ENCODE measurements around the gene MAGI3.
"Not testable (repeated sequence)": the region's sequence is repeated elsewhere in the genome, so short reads cannot be mapped to it uniquely, and the experiment has no call there.

MAGI3 gene

DNA sequence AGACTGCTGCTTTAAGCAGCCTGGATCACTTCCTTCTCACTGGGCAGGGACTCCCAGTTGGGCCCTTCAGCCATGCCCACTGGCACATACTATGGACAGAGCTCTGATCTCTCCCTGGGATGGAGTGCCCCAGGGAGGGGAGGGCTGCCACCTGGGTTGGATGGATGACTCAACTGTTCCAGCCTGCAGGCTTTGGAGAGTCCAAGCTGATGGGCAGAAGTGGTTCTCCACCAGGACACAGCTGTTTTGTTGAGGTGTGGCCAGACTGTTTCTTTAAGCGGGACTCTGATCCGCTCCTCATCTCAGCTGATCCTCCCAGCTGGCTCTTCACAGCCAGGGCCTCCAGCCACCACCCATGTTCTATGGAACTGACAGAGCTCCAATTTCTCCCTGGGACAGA, 166.9 kb downstream of the MAGI3 start:
- no peak for DNase-seq (ENCODE audit: extremely low read depth in 1 of 2, low read depth in 1 of 2)

DNA sequence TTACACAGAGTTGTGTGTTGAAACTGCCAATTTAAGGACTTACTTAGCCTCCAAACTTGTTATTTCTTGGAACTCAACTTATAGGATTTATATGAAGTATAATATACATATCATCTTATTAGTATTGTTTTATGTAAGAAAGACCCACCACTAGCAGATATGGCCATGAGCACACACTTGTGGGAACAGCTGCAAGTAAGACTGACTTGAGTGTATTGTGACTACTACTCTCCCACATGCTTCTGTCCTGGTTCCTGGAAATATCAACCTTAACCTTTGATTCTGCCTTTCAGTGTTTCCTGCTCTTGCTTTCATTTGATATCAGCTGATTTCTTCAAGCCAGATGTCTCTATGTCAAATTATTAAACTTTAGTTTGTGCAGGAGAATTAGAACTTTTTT, 175.3 kb downstream of the MAGI3 start:
- DNase-seq (ENCODE audit: extremely low read depth in 1 of 2, low read depth in 1 of 2): no peak

DNA sequence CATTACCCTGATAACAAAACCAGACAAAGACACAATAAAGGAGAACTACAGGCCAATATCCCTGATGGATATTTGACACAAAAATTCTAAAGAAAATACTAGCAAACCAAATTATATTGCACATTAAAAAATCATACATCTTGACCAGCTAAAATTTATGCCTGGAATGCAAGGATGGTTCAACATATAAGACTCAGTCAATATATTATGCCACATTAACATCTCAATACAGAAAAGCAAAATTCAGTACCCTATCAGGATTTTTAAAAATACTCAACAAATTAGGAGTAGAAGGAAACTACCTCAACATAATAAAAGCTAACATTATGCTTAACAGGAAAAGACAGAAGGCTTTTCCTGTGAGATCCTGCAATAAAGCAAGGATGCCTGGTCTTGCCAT, 177.1 kb downstream of the MAGI3 start:
- no peak for DNase-seq (ENCODE audit: extremely low read depth in 1 of 2, low read depth in 1 of 2)

DNA sequence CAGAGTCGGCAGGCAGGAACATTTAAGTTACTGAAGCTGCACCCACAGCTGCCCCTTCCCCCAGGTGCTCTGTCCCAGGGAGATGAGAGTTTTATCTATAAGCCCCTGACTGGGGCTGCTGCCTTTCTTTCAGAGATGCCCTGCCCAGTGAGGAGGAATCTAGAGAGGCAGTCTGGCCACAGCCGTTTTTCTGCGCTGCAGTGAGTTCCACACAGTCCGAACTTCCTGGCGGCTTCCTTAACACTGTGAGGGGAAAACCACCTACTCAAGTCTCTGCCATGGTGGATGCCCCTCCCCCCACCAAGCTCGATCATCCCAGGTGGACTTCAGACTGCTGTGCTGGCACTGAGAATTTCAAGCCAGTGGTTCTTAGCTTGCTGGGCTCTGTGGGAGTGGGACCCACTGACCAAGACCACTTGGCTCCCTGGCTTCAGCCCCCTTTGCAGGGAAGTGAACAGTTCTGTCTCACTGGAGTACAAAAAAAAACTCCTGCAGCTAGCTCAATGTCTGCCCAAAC, 185.5 kb downstream of the MAGI3 start:
- DNase-seq (ENCODE audit: extremely low read depth in 1 of 2, low read depth in 1 of 2): not testable (repeated sequence)

DNA sequence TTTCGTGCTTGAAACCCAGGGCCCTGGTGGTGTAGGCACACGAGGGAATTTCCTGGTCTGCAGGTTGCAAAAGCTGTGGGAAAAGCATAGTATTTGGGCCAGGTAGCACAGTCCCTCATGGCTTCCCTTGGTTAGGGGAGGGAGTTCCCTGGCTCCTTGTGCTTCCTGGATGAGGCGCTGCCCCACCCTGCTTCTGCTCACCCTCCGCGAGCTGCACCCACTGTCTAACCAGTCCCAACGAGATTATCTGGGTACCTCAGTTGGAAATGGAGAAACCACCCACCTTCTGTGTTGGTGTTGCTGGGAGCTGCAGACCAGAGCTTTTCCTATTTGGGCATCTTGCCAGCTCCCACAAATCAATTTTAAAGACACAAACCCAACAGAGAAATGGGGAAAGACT, 186.0 kb downstream of the MAGI3 start:
- no peak for DNase-seq (ENCODE audit: extremely low read depth in 1 of 2, low read depth in 1 of 2)

DNA sequence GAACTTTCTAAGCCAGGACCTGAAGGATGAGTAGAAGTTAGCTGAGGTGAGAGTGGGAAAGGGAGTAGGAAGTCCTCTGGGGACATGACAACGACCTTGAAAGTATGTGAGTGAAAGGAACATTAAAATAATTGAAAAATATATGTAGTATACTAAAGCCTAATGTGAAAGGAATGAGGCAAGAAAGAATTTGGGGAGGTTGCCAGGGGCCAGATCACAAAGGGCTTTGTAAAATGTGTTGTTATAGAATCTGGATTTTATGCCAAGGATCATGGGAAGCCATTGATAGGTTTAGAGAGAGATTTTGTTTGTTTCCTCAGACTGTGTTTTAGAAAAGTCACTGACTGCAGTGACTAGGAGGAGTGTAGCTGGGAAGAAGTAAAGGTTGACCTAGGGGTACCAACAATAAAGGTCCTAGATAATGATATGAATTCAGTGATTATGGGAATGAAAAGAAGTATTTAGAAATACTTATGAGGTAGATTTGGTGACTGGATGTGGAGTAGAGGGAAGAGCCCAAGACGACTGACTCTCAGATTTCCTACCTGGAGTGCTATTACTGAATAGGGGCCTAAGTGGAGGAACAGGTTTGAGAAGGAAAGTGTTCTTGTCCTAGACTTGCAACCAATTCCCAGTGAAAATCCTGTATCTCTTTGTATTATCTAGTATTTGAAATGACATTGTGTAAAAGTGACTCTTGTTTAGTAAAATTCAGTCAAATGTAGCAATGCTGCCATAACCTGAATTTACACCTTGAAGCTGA, 189.1 kb downstream of the MAGI3 start:
- no peak for DNase-seq (ENCODE audit: extremely low read depth in 1 of 2, low read depth in 1 of 2)

DNA sequence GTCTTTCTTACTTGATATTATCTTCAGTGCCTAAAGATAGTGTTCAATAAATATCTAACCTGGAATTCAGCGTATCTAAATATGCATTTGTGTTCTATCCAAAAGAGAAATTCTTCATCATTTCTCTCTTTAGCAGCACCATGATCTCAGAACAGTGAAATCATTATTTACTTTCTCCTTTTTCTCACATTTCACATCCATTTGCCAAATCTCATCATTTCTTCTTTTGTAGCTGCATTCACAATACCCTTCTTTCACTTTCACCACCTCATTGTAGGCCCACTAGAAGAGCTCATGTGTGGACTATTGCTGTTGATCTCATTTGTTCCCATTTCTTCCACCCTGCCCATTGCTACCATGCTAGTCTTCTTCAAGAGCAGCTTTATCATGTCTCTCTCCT, 191.0 kb downstream of the MAGI3 start:
- no peak for DNase-seq (ENCODE audit: extremely low read depth in 1 of 2, low read depth in 1 of 2)

DNA sequence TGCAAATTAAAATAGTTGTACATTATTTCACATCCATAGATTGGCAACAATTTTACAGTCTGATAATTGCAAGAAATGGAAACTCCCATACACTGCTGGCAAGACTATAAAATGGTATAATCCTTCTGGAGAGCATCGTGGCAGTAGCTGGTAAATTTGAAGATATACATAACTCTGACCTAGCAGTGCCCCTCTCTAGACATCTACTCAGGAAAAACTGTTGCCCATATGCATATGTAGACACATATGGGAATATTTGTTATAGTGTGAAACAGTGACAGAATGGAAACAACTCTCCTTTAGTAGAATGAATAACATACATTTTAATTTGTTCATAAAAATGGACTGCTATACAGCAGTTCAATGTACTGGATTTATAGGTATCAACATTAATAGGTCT, 191.8 kb downstream of the MAGI3 start:
- DNase-seq (ENCODE audit: extremely low read depth in 1 of 2, low read depth in 1 of 2): no peak

DNA sequence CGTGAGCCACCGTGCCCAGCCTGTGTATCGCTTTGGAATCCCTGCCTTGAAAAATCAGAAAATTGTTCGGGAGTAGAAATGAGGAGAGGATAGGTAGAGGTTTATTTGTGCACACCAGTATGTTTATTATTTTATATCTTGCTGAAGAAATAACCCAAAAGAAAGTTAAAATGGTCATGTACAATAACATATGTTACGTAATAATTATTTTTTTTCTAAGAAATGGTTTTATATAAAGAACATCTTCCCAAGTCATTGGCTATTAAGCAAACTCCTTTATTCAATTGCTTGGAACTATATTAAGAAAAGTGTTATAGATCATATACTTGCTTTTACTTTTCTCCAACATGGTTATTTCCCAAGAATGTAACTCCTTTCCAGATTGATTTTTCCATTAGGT, 197.2 kb downstream of the MAGI3 start:
- DNase-seq (ENCODE audit: extremely low read depth in 1 of 2, low read depth in 1 of 2): no peak

DNA sequence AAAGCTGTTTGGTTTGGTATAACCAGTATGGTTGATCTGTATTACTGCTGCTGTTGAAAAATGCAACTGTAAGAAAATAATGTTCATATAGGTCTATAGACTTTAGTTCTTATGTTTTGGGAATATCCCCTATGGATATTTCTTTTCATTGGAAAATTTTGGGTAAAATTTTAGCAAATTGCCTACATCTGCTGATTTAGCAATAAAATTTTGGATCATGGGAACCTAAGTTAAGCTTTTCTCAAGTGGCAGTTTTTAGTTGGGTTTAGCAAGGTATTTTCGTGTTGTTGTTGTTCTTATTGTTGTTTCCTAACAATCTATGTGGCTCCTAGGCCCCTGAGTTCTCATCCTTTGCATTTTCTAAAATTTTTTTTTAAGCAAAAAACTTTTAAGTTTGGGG, 201.9 kb downstream of the MAGI3 start:
- no peak for DNase-seq (ENCODE audit: extremely low read depth in 1 of 2, low read depth in 1 of 2)

DNA sequence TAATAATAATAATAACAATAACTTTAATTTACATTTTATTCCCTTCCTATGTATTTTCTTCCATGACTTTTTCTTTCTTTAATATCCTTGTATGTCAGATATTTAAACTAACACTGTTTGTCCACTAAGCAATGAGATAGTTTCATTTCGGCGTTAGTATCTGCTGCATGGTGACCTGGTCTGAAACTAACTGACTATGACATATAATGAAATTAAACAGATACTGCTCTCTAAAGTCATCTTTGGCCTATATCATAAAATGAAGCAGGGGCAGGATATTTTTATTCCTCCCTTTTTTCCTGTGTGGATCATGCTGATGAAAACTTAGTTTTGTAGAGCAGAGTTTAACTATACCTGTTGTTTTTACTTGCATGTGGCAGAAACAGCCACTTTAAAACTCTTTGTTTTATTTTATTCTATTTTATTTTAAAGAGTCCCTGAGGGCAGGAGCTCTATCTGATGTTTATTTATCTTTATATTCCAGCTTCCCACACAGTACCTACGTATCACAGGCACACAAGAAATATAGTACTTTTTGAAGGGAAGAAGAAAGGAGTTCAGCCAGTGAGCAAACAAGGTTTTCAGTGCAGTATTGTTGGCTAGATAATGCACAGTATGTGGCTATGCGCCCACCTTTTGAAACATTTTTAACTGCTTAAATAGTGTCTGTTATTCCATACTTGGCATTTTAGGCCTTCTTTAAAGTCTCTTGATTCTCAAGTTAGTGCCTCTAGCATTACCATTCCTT, 203.4 kb downstream of the MAGI3 start:
- no peak for DNase-seq (ENCODE audit: extremely low read depth in 1 of 2, low read depth in 1 of 2)

DNA sequence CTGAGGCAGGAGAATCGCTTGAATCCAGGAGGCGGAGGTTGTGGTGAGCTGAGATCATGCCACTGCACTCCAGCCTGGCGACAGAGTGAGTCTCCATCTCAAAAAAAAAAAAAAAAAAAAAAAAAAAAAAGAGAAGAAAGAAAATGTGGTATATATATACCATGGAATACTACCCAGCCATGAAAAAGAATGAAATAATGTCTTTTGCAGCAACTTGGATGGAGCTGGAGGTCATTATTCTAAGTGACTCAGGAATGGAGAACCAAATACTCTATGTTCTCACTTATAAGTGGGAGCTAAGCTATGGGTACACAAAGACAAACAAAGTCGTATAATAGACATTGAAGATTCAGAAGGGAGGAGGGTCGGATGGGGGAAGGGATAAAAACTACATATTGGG, 214.2 kb downstream of the MAGI3 start:
- DNase-seq (ENCODE audit: extremely low read depth in 1 of 2, low read depth in 1 of 2): not testable (repeated sequence)

DNA sequence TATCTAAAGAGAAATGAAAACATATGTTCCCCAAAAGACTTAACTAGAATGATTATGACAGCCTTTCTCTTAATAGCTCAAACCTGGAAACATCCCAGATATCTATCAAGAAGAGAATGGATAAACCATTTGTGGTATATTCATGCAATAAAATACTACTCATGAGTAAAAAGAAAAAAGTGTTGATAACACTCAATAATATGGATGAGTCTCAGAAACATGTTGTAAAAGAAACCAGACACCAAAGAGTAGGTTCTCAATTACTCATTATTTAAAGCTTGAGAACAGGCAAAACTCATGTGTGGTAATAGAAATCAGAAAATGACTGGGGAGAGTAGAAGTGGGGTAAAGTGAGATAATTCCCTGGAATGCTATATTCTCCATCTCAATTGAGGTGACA, 214.8 kb downstream of the MAGI3 start:
- DNase-seq (ENCODE audit: extremely low read depth in 1 of 2, low read depth in 1 of 2): no peak

DNA sequence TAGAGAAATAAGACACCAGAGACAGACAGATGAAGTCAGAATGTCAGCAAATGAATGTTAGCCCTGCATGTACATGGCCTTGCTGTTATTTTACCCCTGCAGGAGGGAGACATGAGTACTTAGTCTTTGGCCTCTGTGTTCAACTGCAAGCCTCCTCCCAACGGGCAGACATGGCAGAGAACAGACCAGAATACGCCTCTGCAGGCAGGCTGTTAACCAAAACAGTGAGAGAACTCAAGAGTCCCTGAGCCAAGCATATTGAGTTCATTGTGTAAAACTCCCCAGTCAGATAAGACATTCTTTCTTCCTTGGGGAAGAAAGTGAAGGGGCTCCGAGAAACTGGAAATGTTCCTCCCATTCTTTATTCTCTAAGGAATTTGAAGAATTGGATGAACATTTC, 218.1 kb downstream of the MAGI3 start:
- no peak for DNase-seq (ENCODE audit: extremely low read depth in 1 of 2, low read depth in 1 of 2)

DNA sequence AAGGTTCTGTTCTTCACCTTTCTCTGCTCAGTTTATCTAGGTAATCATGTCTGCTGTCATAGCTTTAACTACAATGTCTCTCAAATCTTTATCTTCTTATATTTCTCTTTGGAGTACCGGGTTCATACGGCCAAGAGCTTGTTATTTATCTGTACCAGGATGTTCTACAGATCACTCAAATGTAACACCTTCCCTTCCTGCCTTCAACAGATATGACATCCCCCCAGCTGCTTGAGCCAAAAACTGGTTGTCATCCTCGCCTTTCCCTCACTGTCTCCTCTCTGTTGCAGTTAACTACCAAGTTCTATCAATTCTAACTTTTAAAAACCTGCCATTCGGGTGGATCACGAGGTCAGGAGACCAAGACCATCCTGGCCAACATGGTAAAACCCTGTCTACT, 220.1 kb downstream of the MAGI3 start:
- DNase-seq (ENCODE audit: extremely low read depth in 1 of 2, low read depth in 1 of 2): no peak

DNA sequence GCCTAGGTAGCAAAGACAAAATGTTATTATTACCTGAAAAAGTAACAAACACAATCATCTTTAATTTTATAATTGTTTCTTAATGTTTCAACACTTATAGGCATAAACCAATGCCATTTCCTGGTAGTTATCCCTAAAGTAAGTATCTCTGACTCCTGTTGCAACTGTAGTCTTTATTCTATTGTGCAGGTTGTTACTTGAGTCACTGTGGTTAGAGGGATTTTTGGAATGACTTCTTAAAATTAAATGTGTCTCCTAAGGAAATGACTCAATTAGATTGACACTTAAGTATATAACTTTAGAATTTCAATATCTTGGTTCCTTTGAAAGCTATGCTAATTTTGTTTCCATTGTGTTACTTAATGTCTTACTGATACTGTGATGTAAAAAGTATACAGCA, 225.1 kb downstream of the MAGI3 start:
- DNase-seq (ENCODE audit: extremely low read depth in 1 of 2, low read depth in 1 of 2): no peak

DNA sequence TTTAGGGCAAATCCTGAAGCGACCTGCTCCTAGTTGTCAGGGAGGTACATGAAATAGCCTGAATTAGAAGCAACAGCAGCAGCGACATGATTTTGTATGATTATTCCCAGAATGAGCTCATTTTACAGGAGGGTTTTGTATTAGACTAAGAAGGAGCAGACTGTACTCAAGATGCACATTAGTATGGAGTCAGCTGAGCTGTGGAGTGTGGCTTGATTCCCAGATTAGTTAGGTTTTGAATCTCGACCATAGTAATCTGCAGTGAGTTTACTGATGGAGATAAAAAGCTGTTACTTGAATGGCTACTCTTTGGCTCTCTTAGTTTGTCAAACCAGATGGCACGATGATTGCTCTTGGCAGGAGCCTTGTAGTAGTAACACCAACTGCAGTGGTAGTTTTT, 225.8 kb downstream of the MAGI3 start:
- DNase-seq (ENCODE audit: extremely low read depth in 1 of 2, low read depth in 1 of 2): no peak

DNA sequence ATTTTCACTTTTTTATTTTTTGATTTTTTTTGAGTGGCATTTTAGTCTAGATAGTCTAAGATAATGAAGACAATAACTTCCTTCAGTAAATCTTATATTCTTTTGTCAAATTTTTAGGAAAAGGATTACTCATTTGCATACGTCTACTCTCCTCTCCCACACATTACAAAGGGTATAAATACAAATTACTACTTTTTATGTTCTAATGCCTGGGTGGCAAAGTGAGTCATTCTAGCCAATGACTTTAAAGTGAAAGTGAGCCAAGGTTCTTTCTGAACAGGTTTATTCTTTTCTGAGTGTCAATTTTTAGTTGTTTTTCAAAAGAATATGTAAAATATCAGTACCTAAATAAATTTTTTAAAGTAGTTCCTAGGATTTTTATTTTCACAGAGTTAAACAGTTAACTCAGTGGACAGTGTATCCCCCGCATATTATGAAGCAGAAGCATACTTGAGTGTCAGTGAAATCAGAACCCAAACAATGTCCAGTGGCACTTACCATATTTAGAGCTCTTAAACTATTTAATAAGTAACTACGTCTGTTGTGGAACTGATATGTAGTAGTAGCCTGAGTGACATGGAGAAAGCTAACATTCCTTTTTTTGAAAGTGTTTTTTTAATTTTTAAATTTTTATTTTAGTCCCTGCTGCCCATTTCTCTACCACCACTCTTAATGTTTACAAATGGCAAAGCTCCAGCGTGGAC, 227.3 kb downstream of the MAGI3 start:
- DNase-seq (ENCODE audit: extremely low read depth in 1 of 2, low read depth in 1 of 2): no peak

DNA sequence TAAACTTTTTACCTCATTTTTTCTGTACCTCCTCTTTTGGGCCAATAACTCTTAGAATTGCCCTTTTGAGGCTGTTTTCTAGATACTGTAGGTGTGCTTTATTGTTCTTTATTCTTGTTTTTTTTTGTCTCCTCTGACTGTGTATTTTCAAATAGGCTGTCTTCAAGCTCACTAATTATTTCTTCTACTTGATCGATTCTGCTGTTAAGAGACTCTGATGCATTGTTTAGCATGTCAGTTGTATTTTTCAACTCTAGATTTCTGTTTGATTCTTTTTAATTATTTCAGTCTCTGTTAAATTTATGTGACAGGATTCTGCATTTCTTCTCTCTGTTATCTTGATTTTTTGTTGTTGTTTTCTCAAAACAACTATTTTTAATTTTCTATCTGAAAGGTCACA, 238.7 kb downstream of the MAGI3 start:
- DNase-seq (ENCODE audit: extremely low read depth in 1 of 2, low read depth in 1 of 2): no peak

DNA sequence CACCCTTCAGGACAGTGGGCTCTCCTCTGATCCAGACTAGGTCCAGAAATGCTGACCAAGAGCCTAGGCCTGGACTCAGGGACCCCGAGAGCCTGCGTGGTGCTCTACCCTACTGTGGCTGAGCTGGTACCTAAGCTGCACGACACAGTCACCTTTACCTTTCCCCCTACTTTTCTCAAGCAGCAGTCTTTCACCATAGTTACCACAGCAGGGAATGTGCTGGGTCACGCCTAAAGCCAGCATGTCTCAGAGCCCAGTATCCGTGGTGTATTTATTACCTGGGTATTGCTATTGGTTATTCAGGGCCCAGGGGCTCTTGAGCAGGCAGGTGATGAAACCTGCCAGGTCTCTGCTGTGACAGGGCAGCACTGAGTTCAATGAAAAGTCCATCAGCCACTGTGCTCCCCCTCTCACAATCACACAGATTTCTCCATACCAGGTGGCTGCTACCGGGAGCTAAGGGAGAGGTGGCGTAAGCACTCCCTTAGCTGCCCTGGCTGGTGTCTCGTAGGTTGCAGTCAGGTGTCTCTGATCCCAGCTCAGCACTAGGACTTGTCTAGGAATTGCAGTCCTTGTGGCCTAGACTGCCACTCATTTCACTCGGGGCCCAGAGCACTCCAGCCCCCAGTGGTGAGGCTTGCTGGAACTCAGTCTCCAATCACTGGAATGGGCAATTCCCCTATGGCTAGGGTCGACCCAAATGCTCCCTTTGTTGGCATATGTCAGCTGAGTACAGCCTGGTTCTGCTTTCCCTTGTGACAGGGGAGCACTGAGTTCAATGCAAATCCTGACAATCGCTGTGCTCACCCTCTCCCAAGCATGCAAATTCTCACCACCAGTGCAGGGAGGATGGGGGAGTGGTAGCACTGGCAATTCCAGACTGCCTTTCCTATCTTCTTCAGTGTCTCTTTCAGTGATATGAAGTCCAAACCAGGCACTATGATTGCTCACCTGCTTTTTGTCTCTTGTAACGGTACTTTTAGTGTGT, 240.3 kb downstream of the MAGI3 start:
- DNase-seq (ENCODE audit: extremely low read depth in 1 of 2, low read depth in 1 of 2): no peak

DNA sequence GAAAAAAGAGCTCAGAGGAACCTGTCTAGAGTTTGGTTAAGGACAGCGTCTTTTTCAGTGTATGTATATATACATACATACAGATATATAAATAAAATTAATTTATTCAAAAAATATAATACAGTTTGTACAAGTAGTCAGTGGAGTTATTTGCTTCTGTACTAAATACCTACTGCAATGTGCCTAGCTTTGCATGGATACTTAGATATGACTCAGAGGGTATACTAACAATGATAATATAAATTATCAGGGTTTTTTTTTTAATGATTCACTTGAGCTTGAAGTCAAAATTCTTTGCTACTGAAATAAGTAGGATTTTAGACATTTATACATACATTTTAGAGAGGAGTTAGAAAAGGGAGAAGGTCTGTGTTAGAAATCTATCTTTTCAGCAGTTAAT, 251.1 kb downstream of the MAGI3 start:
- DNase-seq (ENCODE audit: extremely low read depth in 1 of 2, low read depth in 1 of 2): no peak
